Measurements from ENCODE around the gene PRKCI.
A peak's percentile ranks its signal among the peaks of the same experiment; 100 is the strongest.

Gene PRKCI

GRCh38 chr3:170346481-170347392 is 124.5 kb downstream of the PRKCI start:
- no peak for DNase-seq

- no peak for DNase-seq
Observed at GRCh38 chr3:170350515-170351413, 128.5 kb downstream of the PRKCI start.

DNA sequence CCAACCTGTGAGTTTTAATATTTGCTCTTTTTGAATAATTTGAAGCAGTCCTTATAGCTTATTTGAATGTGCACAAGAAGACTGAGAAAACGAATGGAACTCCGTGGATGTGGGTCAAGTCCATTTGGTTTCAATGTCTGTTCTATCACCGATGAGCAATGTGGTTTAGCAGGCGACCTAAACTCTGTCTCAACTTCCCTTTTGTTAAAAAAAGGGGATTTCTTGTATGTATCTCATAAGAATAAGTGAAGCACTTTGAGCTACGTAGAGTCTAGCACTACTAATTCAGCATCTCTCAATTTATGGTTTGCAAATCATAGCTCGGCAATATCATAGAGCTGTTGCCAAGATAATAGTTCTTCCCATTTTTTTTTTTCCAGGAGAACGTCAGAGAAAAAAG is 130.7 kb downstream of the PRKCI start:
- peak; percentile 80 to 90 for DNase-seq

GRCh38 chr3:170353485-170353884 is 131.3 kb downstream of the PRKCI start:
- DNase-seq = no peak

GRCh38 chr3:170354760-170355159 is 132.5 kb downstream of the PRKCI start:
- no peak for DNase-seq

All from inflammatory macrophage treated with lipopolysaccharide for 1 hour (primary cell).